Activated CD4-positive, alpha-beta T cell treated with anti-CD3 and anti-CD28 coated beads, Interleukin-2, amount 50 U/mL, for 48 hours (primary cell): Measurements from ENCODE around the gene RTN3.

ENCODE experiments used
- DNase-seq, 2 experiments: peaks; one replicate each; pipeline ENCODE4 v3.0.0-alpha.2; 2020

RTN3 gene

DNA sequence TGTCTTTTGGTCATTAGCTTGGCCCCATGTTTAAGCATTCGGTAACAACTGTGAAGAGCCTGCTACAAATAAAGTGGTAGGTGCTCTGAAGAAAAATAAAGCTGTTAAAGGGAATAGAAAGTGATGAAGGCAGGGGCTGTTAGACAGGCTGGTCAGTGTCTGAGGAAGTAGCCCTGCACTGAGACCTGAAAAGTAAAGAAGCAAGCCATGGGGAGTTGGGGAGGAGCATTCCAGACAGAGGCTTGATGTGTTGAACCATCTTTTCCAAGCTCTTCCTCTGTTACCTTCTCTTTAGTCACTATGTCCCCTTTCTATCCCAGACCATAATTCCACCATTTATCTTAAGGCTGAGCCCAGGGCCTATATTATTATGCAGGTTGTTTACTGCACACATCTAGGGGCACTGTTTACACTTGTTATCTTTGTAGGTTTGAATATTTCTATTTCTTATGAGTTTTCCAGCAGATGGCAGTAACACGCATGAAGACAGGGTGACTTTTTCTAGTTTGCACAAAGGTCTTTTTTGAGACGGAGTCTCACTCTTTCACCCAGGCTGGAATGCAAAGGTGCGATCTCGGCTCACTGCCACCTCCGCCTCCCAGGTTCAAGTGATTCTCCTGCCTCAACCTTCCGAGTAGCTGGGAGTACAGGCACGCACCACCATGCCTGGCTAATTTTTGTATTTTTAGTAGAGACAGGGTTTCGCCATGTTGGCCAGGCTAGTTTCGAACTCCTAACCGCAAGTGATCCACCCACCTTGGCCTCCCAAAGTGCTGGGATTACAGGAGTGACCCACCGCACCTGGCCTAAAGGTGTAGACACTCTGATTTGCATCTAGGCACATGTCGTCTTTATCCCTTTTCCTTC lies 64.2 kb downstream of the RTN3 start:
- no peak for DNase-seq

DNA sequence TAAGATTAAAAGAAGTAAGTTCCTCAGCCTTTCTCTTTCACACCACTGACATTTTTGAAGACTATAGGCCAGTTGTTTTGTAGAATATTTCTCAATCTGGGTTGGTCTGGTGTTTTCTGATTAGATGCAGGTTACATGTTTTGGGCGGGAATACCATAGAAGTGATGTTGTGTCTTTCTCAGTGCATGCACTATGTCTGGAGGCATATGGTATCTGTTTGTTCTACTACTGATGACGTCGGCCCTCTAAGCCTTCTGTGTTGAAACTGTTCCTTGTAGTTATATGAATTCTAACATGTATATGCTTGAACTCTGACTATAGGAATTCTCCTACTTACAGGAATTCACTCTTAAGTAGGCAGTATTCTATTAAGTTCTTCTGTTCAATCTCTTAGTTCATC lies 65.7 kb downstream of the RTN3 start:
- no peak for DNase-seq

DNA sequence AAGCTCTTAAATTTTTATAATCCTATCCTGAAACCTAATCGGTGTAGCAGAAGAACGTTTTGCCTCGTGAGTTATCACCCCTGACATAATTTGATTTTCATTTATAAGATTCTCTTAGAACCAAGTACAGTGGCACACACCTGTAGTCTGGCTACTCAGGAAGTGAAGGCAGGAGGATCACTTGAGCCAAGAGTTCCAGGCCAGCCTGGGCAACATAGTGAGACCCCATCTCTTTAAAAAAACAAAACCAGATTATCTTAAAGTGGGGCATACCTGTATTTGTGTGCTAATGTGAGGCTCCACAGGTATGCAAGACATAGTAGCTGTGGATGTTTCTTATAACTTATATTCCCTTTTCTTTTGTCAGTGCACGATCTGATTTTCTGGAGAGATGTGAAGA lies 68.3 kb downstream of the RTN3 start:
- DNase-seq: no peak

DNA sequence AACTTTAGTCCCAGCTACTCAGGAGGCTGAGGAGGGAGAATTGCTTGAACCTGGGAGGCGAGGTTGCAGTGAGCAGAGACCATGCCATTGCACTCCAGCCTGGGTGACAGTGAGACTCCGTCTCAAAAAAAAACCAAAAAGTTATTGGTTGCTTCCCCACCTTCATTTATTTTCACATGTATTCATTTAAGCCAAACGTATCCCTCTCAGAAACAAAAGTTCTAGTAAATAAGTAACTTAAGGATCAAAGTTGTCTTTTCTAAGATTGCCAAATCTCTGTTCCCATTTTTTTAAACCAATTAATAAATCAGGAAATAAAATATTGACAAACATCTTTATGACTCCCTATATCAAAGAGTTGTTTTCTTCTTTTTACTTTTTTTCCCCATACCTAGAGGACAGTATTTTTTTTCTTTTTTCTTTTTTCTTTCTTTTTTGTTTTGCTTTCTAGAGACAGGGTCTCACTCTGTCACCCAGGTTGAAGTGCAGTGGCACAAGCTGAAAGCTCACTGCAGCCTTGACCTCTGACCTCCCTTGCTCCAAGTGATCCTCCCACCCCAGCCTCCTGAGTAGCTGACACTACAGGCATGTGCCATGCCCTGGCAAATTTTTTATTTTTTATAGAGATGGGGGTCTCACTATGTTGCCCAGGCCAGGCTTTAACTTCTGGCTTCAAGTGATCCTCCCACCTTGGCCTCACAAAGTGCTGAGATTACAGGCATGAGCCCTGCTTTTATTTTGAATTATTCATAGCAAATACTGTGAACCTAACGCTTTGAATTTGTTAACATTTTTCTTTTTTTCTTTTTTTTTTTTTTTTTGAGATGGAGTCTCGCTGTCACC lies 75.8 kb downstream of the RTN3 start:
- DNase-seq: no peak

DNA sequence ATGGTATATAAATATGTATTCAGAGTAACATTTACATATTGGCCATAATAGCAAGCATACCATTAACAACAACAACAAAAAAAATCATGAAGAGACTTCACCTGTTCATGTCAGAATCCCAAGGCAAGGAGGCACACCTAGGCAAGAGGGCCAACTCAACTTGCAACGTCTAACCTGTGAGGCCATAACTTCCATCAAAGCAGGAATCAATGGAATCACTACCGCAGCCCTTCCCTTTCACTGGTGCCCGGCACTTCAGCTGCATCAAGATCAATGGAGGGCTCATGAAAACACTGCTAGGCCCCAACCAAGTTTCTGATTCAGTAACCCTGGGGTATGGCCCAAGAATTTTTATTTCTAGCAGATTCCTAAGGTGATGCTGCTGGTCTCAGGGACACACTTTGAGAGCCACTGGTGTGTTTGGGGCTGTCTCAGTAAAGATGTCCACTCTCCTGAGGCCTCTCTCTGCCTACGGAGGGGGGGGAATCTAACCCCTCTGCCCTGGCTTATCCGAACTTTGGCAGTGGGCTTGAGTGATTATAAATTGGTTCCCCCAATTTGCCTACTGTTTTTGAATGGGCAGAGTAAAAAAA lies 79.3 kb downstream of the RTN3 start:
- DNase-seq: no peak

DNA sequence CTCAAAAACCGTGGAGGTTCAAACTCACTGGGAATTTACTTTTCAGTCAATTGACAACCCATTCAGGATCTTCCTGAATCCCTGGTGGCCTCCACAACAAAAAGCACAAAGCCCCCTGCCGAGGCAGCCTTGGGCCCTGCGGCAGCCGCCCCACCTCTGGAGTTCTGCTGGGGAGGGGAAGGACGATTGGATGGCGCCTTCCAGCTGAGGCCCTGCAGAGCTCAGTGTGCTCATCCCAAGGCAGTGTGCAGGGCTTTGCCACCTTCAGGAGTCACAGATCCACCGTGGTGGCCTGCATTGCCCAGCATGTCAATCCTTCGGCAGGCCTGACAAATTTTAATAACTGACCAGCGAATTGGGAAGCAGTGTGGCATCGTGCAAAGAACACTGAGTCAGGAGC lies 79.9 kb downstream of the RTN3 start:
- no peak for DNase-seq

DNA sequence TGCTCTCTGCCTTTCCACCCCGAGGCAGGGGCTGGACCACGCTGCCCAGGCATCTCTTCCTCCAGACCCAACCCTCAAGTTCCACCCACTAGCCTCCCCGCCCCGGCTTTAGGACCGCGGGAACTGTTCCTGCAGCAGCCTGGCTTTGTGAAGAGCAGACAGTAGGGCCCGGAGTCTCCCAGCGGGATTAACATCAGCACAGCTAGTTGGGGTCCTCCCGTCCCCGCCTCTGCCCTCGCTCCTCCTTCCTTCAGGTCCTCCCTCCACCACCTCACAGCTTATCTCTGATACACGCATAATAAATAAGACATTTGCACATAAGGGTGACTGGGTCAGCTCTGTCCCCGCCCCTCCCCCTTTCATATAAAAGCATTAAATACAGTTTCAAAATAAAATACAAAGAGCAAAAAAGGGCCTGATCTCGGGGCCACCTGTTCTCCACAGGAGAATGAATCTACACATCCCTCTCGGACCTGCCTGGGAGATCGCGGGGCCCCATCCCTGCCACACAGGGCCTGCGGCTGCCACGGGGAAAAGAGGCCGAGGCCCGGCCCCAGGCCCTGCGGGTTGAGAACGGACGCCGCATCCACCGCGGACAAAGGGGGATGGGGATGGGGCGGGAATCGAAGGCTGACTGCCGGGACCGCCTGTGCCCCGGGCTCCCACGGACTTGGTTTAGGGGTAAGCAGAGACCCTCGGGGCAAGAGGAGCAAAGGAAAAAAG lies 80.8 kb downstream of the RTN3 start:
- no peak for DNase-seq

DNA sequence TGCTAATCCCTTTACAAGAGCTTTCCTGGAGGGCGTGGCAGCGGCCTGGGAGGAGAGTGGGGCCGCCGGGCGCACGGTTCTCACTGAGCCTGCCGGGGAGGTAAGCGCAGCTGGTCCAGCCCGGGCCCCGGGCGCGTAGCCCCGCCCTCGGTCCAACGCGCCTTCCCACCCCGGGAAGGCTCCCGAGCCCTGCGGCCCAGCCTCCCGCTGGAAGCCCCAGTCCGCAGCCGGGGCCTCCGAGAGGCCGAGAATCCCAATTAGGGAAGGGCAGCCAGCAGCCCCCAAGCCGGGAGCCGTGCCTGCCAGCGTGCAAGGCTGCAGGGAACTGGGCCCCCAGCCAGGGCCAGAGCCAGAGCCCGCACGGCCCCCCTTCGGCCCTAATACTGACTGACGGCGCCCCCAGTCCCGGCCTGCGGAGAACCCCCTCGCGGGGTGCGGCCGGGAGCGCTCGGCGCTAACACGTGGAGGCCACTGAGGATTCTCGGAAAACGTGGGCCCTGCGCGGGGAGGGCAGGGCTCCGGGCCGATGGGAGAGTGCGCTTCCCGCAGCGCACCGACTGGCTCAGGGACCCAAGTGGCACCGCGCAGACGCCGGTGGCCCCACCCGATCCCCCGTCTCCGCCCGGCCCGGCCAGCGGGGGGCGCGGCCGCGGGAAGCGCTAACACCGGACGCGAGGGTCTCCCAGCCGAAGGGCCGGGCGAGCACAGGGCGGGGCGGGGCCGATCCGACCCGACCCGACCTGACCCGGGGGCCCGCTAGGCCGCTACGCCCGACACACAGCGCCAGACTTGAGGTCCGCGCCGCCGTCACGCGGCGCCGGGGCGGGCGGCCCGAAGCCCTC lies 81.6 kb downstream of the RTN3 start:
- no peak for DNase-seq

DNA sequence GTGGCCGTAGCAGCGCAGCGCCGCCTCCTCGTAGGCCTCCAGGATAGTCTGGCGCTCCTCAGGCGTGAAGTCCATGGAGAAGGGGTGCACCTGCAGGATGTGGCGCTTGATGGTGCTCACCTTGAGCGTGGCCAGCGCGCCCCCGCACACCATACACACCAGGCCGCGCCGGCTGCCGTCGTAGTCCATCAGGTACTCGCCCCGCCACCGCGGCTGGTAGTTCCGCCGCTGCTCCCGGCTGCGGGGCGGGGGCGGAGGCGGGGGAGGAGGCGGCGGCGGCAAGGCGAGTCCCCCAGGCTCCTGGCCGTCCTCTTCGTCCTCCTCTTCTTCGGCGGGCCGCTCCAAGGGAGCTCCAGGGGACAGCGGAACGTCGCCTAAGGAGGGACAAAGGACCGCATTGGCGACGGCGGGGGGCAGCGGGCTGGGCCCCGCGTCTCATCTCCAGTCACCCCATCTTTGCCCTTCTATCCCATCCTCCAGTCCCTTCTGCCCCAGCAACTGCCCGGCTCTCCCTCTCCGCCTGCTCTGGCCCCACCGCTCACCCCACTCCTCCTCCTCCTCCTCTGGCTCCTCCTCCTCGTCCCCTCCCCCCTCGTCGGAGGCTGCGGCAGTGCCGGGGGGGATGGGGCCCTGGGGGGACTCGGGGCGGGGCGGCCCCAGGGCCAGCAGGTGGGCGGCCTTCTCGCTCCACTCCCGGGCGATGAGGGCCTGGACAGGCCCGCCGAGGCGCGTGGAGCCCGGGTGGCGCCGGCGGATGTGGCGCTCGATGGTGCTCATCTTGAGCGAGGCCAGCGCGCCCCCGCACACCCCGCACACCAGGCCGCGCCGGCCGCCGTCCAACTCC lies 82.4 kb downstream of the RTN3 start:
- DNase-seq: no peak

DNA sequence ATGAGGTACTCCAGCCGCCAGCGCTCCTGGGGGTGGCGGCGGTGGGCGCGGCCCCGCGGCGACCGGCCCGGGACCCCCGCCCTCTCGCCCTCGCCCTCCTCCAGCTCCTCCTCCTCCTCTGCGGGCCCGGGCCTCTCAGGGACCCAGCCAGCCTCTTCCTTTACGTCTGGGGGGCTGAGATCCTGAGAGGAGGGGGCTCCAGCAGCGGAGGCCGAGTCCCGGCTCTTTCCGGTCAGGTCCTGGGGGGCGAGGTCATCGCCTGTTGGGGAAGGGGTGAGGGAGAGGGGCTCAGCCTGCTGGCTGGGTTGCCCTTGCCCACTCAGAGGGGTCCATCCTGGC lies 83.0 kb downstream of the RTN3 start:
- no peak for DNase-seq

DNA sequence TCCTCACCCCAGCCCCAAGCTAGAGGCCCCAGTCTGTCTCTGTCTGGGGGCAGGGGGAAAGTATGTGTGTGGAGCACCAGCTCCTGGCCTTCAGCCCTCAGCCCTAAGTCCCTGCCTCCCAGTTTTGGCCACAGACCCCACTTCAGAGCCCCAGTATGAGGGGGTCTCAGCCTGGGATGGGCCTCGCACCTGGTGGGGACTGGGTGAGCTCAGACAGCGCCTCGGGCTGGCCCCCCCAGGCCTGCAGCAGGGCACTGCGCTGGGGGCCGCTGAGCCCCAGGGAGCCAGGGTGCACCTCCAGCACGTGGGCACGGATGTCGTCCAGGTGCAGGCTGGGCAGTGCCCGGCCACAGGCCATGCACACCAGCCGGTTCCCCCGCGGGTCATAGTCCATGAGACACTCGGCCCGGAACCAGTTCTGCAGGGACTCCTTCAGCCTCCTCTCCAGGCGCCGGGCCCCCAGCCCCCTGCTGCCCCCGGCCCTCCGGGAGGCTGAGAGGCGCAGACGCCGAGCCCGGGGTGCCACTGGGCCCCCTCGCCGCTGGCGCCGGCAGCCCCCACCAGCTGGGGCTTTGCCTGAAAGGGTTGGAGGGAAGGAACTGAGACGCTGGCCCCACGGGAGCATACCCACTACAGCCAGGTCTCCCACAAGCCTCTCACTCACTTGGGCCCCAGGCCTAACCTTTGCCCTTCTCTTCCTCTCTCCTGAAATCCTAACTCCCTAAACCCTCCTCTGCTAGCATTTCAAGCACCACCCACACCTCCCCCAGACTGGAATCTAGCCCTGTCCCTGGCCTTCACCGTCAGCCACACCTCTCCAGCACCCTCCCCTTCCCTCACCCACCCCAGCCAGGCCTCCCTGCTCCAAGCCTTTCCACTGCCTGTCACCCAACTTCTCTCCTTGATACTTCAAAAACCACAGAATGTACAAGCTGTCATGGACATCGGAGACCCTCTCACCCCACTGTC lies 83.7 kb downstream of the RTN3 start:
- no peak for DNase-seq

DNA sequence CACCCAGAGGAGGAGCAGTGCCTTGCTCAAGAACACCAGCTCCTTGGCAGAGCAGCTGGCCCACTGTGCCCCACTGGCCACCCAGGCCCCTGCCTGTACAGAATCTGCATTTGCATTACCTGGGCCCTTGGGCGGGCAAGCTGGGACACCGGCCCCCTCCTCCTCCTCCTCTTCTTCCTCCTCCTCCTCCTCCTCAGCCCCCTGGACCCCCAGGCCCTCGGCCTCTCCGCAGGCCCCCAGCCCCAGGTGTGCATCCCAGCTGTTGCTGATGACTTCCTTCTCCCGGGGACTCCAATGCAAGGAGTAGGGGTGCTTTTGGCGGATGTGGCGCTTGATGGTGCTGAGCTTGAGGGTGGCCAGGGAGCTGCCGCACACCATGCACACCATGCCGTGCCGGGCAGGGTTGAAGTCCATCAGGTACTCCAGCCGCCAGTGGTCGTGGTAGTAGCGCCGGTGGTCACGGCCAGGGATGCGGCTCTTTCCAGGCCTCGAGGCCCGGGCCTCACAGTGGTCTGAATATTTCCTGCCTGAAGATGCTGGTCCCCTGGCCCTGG lies 84.5 kb downstream of the RTN3 start:
- no peak for DNase-seq

DNA sequence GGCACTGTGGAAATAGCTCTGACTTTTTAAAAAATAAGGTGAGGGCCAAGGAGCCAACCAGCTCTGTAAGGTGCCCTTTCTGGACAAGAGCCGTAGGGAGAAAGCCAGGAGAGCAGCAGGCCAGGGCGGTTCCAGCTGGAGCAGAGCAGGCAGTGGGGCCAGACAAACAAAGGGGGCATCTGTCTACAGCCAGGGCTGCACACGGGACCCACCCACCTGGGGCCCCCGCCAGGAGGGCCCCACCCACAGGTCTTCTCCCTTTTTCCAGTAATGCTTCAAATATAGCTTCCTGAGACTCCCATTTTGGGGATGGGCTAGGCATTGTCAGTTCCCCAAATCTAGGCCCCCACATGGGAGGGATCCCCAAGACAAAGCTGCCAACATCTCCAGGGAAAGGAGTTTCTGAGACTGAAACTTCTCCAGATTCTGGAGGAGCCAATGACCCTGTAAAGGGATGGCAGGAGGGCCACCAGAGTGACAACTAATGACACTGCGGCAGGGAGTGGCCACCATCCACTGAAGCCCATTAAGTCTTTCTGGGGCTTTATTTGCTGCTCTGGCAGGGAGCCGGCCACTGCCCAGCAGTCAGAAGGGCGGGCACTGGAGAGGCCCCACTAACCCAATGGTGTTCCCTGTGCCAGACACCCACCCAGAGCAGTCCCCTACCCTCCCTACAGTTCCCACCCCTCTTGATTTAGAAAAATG lies 85.4 kb downstream of the RTN3 start:
- no peak for DNase-seq

DNA sequence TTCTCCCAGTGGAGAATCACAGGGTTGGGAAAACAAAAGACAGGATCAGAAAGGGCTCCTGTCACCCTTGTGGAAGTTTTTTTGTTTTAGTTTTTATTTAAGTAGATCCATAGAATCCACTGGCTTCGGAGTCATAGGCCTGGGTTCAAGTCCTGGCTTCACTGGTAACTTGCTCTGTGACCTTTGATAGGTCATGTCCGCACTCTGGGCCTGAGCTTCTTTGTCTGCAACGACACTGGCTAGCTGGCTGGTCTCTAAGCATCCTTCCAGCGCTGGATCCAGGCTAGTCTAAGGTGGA lies 85.9 kb downstream of the RTN3 start:
- no peak for DNase-seq

DNA sequence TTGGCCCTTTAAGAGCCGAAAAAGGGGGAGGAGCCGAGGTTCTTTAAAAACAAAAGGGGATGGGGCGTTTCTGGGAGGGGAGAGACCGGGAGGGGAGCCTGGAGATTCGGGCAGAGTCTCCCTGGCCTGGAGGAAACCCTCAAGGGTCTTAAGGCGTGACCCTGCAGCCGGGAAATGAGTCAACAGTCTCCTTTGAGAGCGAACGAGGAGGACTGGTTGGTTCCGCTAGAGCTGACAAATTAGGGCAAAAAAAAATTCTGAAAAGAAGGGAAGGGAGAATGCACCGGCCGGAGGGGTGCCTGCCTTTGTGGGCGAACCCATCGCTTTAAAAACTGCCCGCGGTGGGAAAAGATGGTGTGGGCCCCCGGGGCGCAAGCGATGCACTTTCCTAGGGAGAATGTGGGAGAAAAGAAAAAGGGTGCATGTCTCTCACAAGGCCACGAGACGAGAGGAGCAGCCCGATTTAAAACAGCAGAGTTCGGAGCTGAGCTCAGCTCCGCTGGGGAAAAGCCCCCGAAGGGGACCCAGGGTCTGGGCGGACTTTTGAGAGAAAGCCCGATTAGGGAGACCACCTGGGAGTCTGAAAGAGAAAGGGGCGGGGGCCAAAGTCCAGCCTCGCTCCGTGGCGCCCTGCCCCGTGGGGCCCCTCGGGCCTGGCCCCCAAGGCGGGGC lies 86.4 kb downstream of the RTN3 start:
- peak; percentile 40 to 55 for DNase-seq

DNA sequence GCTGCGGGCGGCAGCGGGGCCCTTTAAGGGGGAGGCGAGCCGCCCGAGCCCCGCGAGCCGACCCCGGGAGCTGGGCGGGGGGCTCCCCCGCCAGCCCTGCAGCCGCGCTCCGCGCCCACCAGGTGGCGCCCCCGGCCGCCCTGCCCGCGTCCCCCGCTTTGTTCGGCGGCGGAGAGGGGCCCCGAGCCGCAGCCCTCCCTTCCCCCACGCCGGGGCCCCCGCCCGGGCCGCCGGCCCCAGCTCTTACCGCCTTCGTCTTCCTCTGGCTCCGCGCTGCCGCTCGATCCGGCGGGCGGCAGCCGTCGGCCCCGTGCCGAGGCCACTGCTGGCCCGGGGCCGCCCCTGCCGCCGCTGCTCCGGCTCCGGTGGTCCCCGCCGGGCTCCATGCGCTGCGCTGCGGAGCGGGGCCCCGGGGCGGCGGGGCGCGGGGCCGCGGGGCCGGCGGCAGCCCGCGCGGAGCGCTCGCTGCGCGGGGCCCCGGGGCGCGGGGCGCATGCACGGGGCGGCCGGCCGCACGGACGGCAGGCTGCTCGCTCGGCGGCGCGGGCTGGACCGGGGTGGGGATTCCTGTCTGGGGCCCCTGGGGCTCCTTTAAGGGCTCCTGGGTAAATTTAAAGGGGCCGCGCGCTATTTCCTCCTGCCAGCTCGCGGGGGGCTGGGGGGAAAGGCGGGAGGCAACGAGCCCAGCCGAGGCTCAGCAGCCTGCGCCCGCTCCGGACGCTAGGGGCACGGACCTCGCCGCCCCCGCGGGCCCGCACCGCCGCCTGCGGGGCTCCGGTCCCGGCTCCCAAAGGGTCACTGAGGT lies 87.1 kb downstream of the RTN3 start, which contains the start of gene ZFTA:
TSS of gene ZFTA (minus strand) at position 539 of the 805 bp plus-strand sequence. CDS start at position 386, 153 bp downstream.
- DNase-seq: peak; percentile 54 to 59

DNA sequence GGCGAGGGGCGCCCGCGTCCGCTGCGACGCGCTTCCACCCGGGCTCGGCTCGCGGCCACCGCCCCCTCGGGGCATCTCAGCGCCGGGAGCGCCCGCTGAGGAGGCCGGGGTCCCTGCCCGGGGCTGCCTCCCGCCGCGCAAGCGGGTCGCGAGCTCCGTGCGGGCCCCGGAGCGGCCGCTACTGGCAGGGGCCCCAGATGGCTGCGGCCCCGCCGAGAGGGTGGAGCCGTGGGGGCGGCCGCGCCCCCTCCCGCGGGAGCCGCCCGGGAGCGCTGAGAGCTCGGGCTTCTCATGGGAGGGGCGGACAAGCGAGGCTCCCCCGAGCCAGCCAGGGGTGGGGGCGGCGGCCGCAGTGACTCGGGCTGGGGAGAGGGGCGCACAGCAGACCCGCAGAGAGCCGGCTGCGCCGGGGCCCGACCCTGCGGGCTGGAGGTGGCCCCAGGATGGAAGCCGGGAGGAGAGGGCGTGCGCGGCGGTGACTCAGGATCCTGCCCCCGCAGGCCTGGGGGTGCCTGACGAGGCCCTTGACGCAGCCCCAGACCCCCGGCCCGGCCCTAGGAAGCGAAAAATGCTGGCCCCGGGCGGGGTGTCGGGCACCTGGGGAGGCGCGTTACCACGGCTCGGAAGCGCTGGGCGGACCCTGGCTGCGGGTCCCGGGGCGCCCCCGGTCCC lies 87.9 kb downstream of the RTN3 start:
- peak; percentile 29 to 43 for DNase-seq
